A673 (cell line): Measurements from ENCODE around the gene TRMT10B.

Experiments
- EZH2 ChIP-seq: fragments of 200-600 bp; sonication (generic); IDR thresholded peaks from 2 replicates; pipeline ENCODE4 v1.6.1; 2017; ENCODE audit warnings: borderline replicate concordance, low read depth, mild to moderate bottlenecking, mixed read lengths, antibody characterized with exemption, low read length; ENCODE audit not compliant: poor library complexity, severe bottlenecking
- TF ChIP-seq, protein P1 (sequence below): fragments of 300-800, 200-600 bp; sonication (generic); conservative IDR thresholded peaks from 2 replicates; pipeline ENCODE4 v1.5.1; 2017; ENCODE audit warnings: low read depth, mild to moderate bottlenecking, antibody characterized with exemption, low read length, moderate library complexity, mixed read lengths

DNA sequence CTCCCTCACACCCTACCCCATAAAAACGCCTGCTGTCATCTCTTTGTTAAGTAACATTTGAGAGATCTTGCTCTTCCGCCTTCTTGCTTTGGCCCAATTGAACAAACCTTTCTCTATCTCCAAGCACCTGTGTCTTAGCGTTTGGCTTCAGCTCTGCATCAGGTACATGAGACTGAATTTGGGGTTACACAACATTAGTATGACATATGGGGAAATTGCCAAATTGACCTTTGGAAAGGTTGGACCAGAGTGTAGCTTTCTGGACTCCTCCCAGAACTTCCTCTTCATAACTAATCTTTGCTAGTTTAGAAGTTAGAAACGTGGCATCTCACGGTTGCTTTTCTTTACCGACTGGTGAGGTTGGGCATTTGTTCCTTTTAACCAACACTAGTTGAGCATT lies 34.7 kb downstream of the TRMT10B start:
- TF ChIP-seq, protein P1, sequence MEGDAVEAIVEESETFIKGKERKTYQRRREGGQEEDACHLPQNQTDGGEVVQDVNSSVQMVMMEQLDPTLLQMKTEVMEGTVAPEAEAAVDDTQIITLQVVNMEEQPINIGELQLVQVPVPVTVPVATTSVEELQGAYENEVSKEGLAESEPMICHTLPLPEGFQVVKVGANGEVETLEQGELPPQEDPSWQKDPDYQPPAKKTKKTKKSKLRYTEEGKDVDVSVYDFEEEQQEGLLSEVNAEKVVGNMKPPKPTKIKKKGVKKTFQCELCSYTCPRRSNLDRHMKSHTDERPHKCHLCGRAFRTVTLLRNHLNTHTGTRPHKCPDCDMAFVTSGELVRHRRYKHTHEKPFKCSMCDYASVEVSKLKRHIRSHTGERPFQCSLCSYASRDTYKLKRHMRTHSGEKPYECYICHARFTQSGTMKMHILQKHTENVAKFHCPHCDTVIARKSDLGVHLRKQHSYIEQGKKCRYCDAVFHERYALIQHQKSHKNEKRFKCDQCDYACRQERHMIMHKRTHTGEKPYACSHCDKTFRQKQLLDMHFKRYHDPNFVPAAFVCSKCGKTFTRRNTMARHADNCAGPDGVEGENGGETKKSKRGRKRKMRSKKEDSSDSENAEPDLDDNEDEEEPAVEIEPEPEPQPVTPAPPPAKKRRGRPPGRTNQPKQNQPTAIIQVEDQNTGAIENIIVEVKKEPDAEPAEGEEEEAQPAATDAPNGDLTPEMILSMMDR: no peak
- TF ChIP-seq EZH2: no peak
